ENCODE results near the gene PCBP3.

DNA sequence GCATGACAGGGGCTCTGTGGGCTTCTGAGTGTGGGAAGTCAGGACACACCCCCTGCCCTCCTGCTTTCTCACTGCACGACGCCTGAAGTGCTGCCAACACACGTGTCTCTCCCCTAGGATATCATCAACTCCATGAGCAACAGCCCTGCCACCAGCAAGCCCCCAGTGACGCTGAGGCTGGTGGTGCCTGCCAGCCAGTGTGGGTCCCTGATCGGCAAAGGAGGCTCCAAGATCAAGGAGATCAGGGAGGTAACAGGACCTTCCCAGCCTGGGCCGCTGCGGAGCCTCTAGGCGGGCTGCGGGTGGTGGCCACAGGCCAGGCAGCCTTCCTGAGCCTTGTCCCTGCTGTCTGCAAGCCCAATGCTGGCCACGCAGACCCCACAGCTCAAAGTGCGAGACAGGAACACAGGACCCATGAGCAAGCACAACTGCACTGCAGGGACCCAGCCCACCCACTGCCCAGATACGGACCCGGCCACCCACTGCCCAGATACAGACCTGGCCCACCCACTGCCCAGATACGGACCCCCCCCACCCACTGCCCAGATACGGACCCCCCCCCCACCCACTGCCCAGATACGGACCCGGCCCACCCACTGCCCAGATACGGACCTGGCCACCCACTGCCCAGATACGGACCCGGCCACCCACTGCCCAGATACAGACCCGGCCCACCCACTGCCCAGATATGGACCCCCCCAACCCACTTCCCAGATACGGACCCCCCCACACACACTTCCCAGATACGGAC is 265.9 kb downstream of the PCBP3 start:
- TF ChIP-seq, protein P1, sequence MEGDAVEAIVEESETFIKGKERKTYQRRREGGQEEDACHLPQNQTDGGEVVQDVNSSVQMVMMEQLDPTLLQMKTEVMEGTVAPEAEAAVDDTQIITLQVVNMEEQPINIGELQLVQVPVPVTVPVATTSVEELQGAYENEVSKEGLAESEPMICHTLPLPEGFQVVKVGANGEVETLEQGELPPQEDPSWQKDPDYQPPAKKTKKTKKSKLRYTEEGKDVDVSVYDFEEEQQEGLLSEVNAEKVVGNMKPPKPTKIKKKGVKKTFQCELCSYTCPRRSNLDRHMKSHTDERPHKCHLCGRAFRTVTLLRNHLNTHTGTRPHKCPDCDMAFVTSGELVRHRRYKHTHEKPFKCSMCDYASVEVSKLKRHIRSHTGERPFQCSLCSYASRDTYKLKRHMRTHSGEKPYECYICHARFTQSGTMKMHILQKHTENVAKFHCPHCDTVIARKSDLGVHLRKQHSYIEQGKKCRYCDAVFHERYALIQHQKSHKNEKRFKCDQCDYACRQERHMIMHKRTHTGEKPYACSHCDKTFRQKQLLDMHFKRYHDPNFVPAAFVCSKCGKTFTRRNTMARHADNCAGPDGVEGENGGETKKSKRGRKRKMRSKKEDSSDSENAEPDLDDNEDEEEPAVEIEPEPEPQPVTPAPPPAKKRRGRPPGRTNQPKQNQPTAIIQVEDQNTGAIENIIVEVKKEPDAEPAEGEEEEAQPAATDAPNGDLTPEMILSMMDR (optimal IDR thresholded peaks at IDR 0.05 in 1 of 3, IDR thresholded peaks at IDR 0.05 in 1 of 3, conservative IDR thresholded peaks at IDR 0.05 in 1 of 3; ENCODE audit: extremely low read depth in 1 of 3, insufficient read depth in 2 of 3, low read length in 3 of 3) = no peak
- TF ChIP-seq EZH2 (IDR thresholded peaks at IDR 0.05; ENCODE audit: low read length) = no peak
